Measurements from ENCODE around the gene GLYATL3. TPM values are rescaled to one million over a fixed set of nuclear protein-coding genes. Genes with fewer than 3 reads are reported as not detected.

The GLYATL3 gene
- total RNA-seq, 4 donors from 2014 or later = not detected

- no peaks in the 10 kb centered on the region for H3K36me3 ChIP-seq
- intact Hi-C loops (cut with DNase I; ENCODE audit: low total_unique reads) = no loop called here
- TF ChIP-seq CTCF (IDR thresholded peaks at IDR 0.05) (no peak), POLR2A (IDR thresholded peaks at IDR 0.05) (no peak), POLR2AphosphoS5 (IDR thresholded peaks at IDR 0.05) (no peak), EP300 (IDR thresholded peaks at IDR 0.05; ENCODE audit: low read depth) (no peak)
- H3K9me3 ChIP-seq = no peaks in the 10 kb centered on the region
- peaks cover 16% of the 10 kb centered on the region for H3K27me3 ChIP-seq
- no peak for DNase-seq
- no peak overlapping the region for H3K4me3 ChIP-seq
- in situ Hi-C loops (cut with MboI; ENCODE audit: low pct_ligation_motif_present in 1 of 4, low pct_unique_long_range_greater_than_20kb in 1 of 4, low sequenced_read_pairs in 3 of 4) = no loop called here
- no peak overlapping the region for H3K27ac ChIP-seq
- 92% methylated on average over 2 of the region's 2 CpGs; no CpG with 5 or more reads in 1 of the 2 donors for WGBS, 2 donors (ENCODE audit: low coverage in 1 of 2)
- peaks cover 0 to 40% (median 19%) of the 10 kb centered on the region in 4 donors for H3K4me1 ChIP-seq
These were observed 52.9 kb downstream of the GLYATL3 start for GRCh38 chr6:49552596-49552995.

GRCh38 chr6:49553384-49553783 is 53.7 kb downstream of the GLYATL3 start:
- peaks cover 0 to 42% (median 19%) of the 10 kb centered on the region in 4 donors for H3K4me1 ChIP-seq
- intact Hi-C loops (cut with DNase I; ENCODE audit: low total_unique reads) = no loop called here
- H3K4me3 ChIP-seq = no peak overlapping the region
- no peaks in the 10 kb centered on the region for H3K36me3 ChIP-seq
- H3K9me3 ChIP-seq = no peaks in the 10 kb centered on the region
- TF ChIP-seq POLR2AphosphoS5 (IDR thresholded peaks at IDR 0.05) (no peak), POLR2A (IDR thresholded peaks at IDR 0.05) (no peak), CTCF (IDR thresholded peaks at IDR 0.05) (no peak), EP300 (IDR thresholded peaks at IDR 0.05; ENCODE audit: low read depth) (no peak)
- in situ Hi-C loops (cut with MboI; ENCODE audit: low pct_ligation_motif_present in 1 of 4, low pct_unique_long_range_greater_than_20kb in 1 of 4, low sequenced_read_pairs in 3 of 4) = no loop called here
- H3K27ac ChIP-seq = no peak overlapping the region
- no peak for DNase-seq
- peaks cover 16% of the 10 kb centered on the region for H3K27me3 ChIP-seq
- 81 to 100% methylated on average over 1 of the region's 1 CpG for WGBS, 2 donors (ENCODE audit: low coverage in 1 of 2)

- no peak for DNase-seq
- TF ChIP-seq CTCF (IDR thresholded peaks at IDR 0.05) (no peak), POLR2AphosphoS5 (IDR thresholded peaks at IDR 0.05) (no peak), POLR2A (IDR thresholded peaks at IDR 0.05) (no peak), EP300 (IDR thresholded peaks at IDR 0.05; ENCODE audit: low read depth) (no peak)
- WGBS, 2 donors (ENCODE audit: low coverage in 1 of 2) = 71 to 73% methylated on average over 4 of the region's 4 CpGs
- Histone ChIP-seq H3K4me1 (peaks cover 0 to 33% (median 13%) of the 10 kb centered on the region in 4 donors), H3K9me3 (no peaks in the 10 kb centered on the region), H3K27me3 (peaks cover 7% of the 10 kb centered on the region), H3K4me3 (no peak overlapping the region), H3K27ac (peak overlapping the region; percentile 24 to 69 (median 59)), H3K36me3 (no peaks in the 10 kb centered on the region)
- intact Hi-C loops (cut with DNase I; ENCODE audit: low total_unique reads) (no loop called here), in situ Hi-C loops (cut with MboI; ENCODE audit: low pct_ligation_motif_present in 1 of 4, low pct_unique_long_range_greater_than_20kb in 1 of 4, low sequenced_read_pairs in 3 of 4) (no loop called here)
These were observed 56.2 kb downstream of the GLYATL3 start for GRCh38 chr6:49555951-49556350.

- TF ChIP-seq POLR2A (IDR thresholded peaks at IDR 0.05) (no peak), CTCF (IDR thresholded peaks at IDR 0.05) (no peak), EP300 (IDR thresholded peaks at IDR 0.05; ENCODE audit: low read depth) (no peak), POLR2AphosphoS5 (IDR thresholded peaks at IDR 0.05) (peak in 2 of 3 donors; percentile 57)
- intact Hi-C loops (cut with DNase I; ENCODE audit: low total_unique reads) (no loop called here), in situ Hi-C loops (cut with MboI; ENCODE audit: low pct_ligation_motif_present in 1 of 4, low pct_unique_long_range_greater_than_20kb in 1 of 4, low sequenced_read_pairs in 3 of 4) (no loop called here)
- peaks cover 0 to 28% (median 12%) of the 10 kb centered on the region in 4 donors for H3K4me1 ChIP-seq
- DNase-seq = peak; percentile 63
- no peak overlapping the region for H3K4me3 ChIP-seq
- H3K27ac ChIP-seq = peak overlapping the region; percentile 71 to 82 (median 77)
- H3K9me3 ChIP-seq = no peaks in the 10 kb centered on the region
- peaks cover 3% of the 10 kb centered on the region for H3K27me3 ChIP-seq
- no peaks in the 10 kb centered on the region for H3K36me3 ChIP-seq
These were observed 56.7 kb downstream of the GLYATL3 start for GRCh38 chr6:49556429-49556837.
